ENCODE data around the gene GJB3.

GRCh38 chr1:34828611-34829010 lies 47.6 kb downstream of the GJB3 start:
- TF ChIP-seq CTCF (IDR thresholded peaks at IDR 0.05; ENCODE audit: insufficient read depth, low read length) (no peak), POLR2AphosphoS5 (IDR thresholded peaks at IDR 0.05; ENCODE audit: low read depth) (no peak), SPI1 (IDR thresholded peaks at IDR 0.05; ENCODE audit: borderline replicate concordance, low read depth) (no peak), REST (IDR thresholded peaks at IDR 0.05; ENCODE audit: insufficient replicate concordance, low read depth) (no peak), GABPA (IDR thresholded peaks at IDR 0.05; ENCODE audit: low read depth) (no peak)

Measured in HL-60 (cell line).